ENCODE results near the gene CD59. TPM values are rescaled to one million over a fixed set of nuclear protein-coding genes. Genes with fewer than 3 reads are reported as not detected.

CD59 gene
- total RNA-seq, 1 experiment from 2014 or later, result 468 TPM

- peaks cover 15% of the 10 kb centered on the region for H3K4me1 ChIP-seq (replicated peaks)
- no peaks in the 10 kb centered on the region for H3K27me3 ChIP-seq (replicated peaks)
- no peaks in the 10 kb centered on the region for H3K9me3 ChIP-seq (replicated peaks)
- no peak for DNase-seq (ENCODE audit: low read depth in 1 of 2, low spot score in 2 of 2)
- H3K27ac ChIP-seq, result no peak overlapping the region
- no peak overlapping the region for H3K4me3 ChIP-seq
- peaks cover 32% of the 10 kb centered on the region for H3K36me3 ChIP-seq
Observed at GRCh38 chr11:33770236-33770635, 34.0 kb upstream of the CD59 start.

- peaks cover 32% of the 10 kb centered on the region for H3K36me3 ChIP-seq
- no peaks in the 10 kb centered on the region for H3K9me3 ChIP-seq (replicated peaks)
- H3K4me3 ChIP-seq, result no peak overlapping the region
- H3K27ac ChIP-seq, result no peak overlapping the region
- H3K4me1 ChIP-seq (replicated peaks), result peaks cover 8% of the 10 kb centered on the region
- H3K27me3 ChIP-seq (replicated peaks), result no peaks in the 10 kb centered on the region
- DNase-seq (ENCODE audit: low read depth in 1 of 2, low spot score in 2 of 2), result no peak
Observed at GRCh38 chr11:33769542-33769941, 33.3 kb upstream of the CD59 start.

- H3K36me3 ChIP-seq, result peaks cover 34% of the 10 kb centered on the region
- no peaks in the 10 kb centered on the region for H3K27me3 ChIP-seq (replicated peaks)
- H3K4me3 ChIP-seq, result no peak overlapping the region
- H3K27ac ChIP-seq, result no peak overlapping the region
- H3K4me1 ChIP-seq (replicated peaks), result no peaks in the 10 kb centered on the region
- H3K9me3 ChIP-seq (replicated peaks), result no peaks in the 10 kb centered on the region
- DNase-seq (ENCODE audit: low read depth in 1 of 2, low spot score in 2 of 2), result no peak
Observed at GRCh38 chr11:33767624-33768023, 31.4 kb upstream of the CD59 start.

- Histone ChIP-seq H3K36me3 (peaks cover 40% of the 10 kb centered on the region), H3K27me3 (replicated peaks) (no peaks in the 10 kb centered on the region), H3K4me1 (replicated peaks) (no peaks in the 10 kb centered on the region), H3K4me3 (no peak overlapping the region), H3K9me3 (replicated peaks) (no peaks in the 10 kb centered on the region), H3K27ac (no peak overlapping the region)
- DNase-seq (ENCODE audit: low read depth in 1 of 2, low spot score in 2 of 2), result no peak
Observed at GRCh38 chr11:33766085-33766484, 29.9 kb upstream of the CD59 start.

- Histone ChIP-seq H3K4me3 (no peak overlapping the region), H3K4me1 (replicated peaks) (no peaks in the 10 kb centered on the region), H3K9me3 (replicated peaks) (no peaks in the 10 kb centered on the region), H3K36me3 (peaks cover 33% of the 10 kb centered on the region), H3K27ac (no peak overlapping the region), H3K27me3 (replicated peaks) (no peaks in the 10 kb centered on the region)
- DNase-seq (ENCODE audit: low read depth in 1 of 2, low spot score in 2 of 2), result no peak
Observed at GRCh38 chr11:33761471-33761870, 25.2 kb upstream of the CD59 start.

- DNase-seq (ENCODE audit: low read depth in 1 of 2, low spot score in 2 of 2), result no peak
- no peaks in the 10 kb centered on the region for H3K4me1 ChIP-seq (replicated peaks)
- no peaks in the 10 kb centered on the region for H3K9me3 ChIP-seq (replicated peaks)
- H3K27me3 ChIP-seq (replicated peaks), result no peaks in the 10 kb centered on the region
- no peak overlapping the region for H3K4me3 ChIP-seq
- peaks cover 27% of the 10 kb centered on the region for H3K36me3 ChIP-seq
- no peak overlapping the region for H3K27ac ChIP-seq
Observed at GRCh38 chr11:33753304-33753967, 17.2 kb upstream of the CD59 start.

- H3K27ac ChIP-seq, result no peak overlapping the region
- H3K4me1 ChIP-seq (replicated peaks), result peaks cover 6% of the 10 kb centered on the region
- no peak overlapping the region for H3K4me3 ChIP-seq
- no peak for DNase-seq (ENCODE audit: low read depth in 1 of 2, low spot score in 2 of 2)
- H3K9me3 ChIP-seq (replicated peaks), result no peaks in the 10 kb centered on the region
- no peaks in the 10 kb centered on the region for H3K27me3 ChIP-seq (replicated peaks)
- H3K36me3 ChIP-seq, result peaks cover 26% of the 10 kb centered on the region
Observed at GRCh38 chr11:33751878-33752277, 15.7 kb upstream of the CD59 start.

- DNase-seq (ENCODE audit: low read depth in 1 of 2, low spot score in 2 of 2), result no peak
- peaks cover 16% of the 10 kb centered on the region for H3K36me3 ChIP-seq
- no peaks in the 10 kb centered on the region for H3K27me3 ChIP-seq (replicated peaks)
- peaks cover 11% of the 10 kb centered on the region for H3K4me1 ChIP-seq (replicated peaks)
- H3K9me3 ChIP-seq (replicated peaks), result no peaks in the 10 kb centered on the region
- no peak overlapping the region for H3K27ac ChIP-seq
- no peak overlapping the region for H3K4me3 ChIP-seq
Observed at GRCh38 chr11:33747979-33748378, 11.8 kb upstream of the CD59 start.

GRCh38 chr11:33743291-33743690 lies 7.1 kb upstream of the CD59 start:
- Histone ChIP-seq H3K9me3 (replicated peaks) (peaks cover 5% of the 10 kb centered on the region; the same call in 1 of the 2 replicates), H3K27ac (no peak overlapping the region), H3K4me3 (no peak overlapping the region), H3K27me3 (replicated peaks) (no peaks in the 10 kb centered on the region), H3K36me3 (peaks cover 10% of the 10 kb centered on the region), H3K4me1 (replicated peaks) (peaks cover 21% of the 10 kb centered on the region)
- DNase-seq (ENCODE audit: low read depth in 1 of 2, low spot score in 2 of 2), result no peak

- Histone ChIP-seq H3K27me3 (replicated peaks) (no peaks in the 10 kb centered on the region), H3K36me3 (peaks cover 10% of the 10 kb centered on the region), H3K27ac (no peak overlapping the region), H3K4me3 (no peak overlapping the region), H3K9me3 (replicated peaks) (peaks cover 5% of the 10 kb centered on the region; the same call in 1 of the 2 replicates), H3K4me1 (replicated peaks) (peaks cover 24% of the 10 kb centered on the region)
- DNase-seq (ENCODE audit: low read depth in 1 of 2, low spot score in 2 of 2), result no peak
Observed at GRCh38 chr11:33742249-33742851, 6.1 kb upstream of the CD59 start.

GRCh38 chr11:33741806-33742205 lies 5.6 kb upstream of the CD59 start:
- no peak for DNase-seq (ENCODE audit: low read depth in 1 of 2, low spot score in 2 of 2)
- peaks cover 7% of the 10 kb centered on the region for H3K36me3 ChIP-seq
- no peaks in the 10 kb centered on the region for H3K27me3 ChIP-seq (replicated peaks)
- H3K9me3 ChIP-seq (replicated peaks), result peaks cover 5% of the 10 kb centered on the region; the same call in 1 of the 2 replicates
- no peak overlapping the region for H3K27ac ChIP-seq
- no peak overlapping the region for H3K4me3 ChIP-seq
- H3K4me1 ChIP-seq (replicated peaks), result peaks cover 30% of the 10 kb centered on the region

- Histone ChIP-seq H3K4me1 (replicated peaks) (peaks cover 43% of the 10 kb centered on the region), H3K27me3 (replicated peaks) (no peaks in the 10 kb centered on the region), H3K4me3 (peak overlapping the region; percentile 87), H3K36me3 (peaks cover 37% of the 10 kb centered on the region), H3K27ac (peak overlapping the region; percentile 91), H3K9me3 (replicated peaks) (peaks cover 5% of the 10 kb centered on the region; the same call in 1 of the 2 replicates)
- DNase-seq (ENCODE audit: low read depth in 1 of 2, low spot score in 2 of 2), result no peak
Observed at GRCh38 chr11:33737362-33737821, 1.2 kb upstream of the CD59 start.

GRCh38 chr11:33735271-33736147 lies 714 bp downstream of the CD59 start:
- Histone ChIP-seq H3K27ac (peak overlapping the region; percentile 91), H3K4me3 (peak overlapping the region; percentile 87), H3K9me3 (replicated peaks) (peaks cover 5% of the 10 kb centered on the region; the same call in 1 of the 2 replicates), H3K27me3 (replicated peaks) (no peaks in the 10 kb centered on the region), H3K36me3 (peaks cover 54% of the 10 kb centered on the region), H3K4me1 (replicated peaks) (peaks cover 50% of the 10 kb centered on the region)
- DNase-seq (ENCODE audit: low read depth in 1 of 2, low spot score in 2 of 2), result peak in 1 of 2 experiments; percentile 47
